GM18502 (cell line): ENCODE data around the gene MATK.
"Not testable (repeated sequence)": the region's sequence is repeated elsewhere in the genome, so short reads cannot be mapped to it uniquely, and the experiment has no call there.

Experiments
- ATAC-seq: cut with Tn5 transposase; IDR thresholded peaks from one replicate; pipeline ENCODE4 v1.9.1; 2021; ENCODE audit warnings: mild to moderate bottlenecking; ENCODE audit not compliant: unreplicated experiment, poor library complexity

Gene MATK

DNA sequence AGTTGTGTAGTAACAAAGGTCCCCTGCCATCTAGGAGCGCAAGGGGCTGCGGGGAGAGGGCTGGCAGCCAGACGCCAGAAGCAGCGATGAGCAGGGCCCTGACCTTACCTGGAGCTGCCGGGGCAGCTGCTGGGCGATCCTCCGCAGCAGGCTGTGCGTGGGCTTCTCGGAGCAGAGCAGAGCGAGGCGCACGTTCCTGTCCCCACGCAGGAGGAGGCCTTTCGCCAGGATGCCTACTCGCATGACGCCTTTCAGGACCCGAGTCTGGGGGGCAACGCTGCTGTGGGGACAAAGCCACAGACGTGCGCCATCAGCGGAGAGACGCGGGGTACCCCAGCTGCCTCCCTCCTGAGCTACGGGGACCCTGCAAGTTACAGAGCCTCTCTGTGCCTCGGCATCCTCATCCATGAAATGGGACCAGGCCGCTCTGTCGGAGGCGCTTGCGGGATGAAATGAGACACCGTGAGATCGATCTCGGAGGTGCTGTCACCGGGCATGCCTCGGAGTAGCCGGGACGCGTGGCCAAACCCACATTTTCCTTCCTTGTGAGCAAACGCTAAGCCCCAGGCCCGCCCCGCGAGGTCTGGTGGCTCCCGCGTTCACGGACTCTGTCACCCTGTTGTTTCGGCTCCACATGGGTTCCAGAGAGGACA lies 30.5 kb upstream of the MATK start:
- no peak for ATAC-seq

DNA sequence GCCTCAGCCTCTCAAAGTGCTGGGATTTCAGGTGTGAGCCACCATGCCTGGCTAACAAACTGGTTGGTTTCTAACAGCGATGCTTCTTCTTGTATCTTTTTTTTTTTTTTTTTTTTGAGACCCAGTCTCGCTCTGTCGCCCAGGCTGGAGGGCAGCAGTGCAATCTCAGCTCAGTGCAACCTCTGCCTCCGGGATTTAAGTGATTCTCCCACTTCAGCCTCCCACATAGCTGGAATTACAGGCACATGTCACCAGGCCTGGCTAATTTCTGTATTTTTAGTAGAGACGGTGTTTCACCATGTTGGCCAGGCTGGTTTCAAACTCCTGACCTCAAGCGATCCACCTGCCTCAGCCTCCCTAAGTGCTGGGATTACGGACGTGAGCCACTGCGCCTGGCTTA lies 30.0 kb upstream of the MATK start:
- ATAC-seq: not testable (repeated sequence)

DNA sequence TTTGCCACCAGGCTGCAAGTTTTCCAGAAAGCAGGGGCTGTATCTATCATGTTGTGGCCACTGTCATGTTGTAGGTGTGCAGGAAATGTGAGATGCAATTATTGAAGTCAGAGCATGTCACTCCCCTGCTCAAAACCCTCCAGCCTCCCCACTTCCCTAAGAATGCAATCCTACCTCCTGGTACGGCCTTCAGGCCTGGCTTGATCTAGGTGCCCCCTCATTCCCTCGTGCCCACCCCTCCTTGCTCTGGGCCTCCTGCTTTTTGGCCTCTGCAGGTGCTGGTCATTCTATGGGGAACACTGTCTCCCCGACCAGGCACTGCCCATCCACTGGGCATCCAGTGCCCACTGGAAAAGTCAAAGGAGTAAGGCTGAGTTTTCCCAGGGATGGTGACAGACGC lies 28.5 kb upstream of the MATK start:
- ATAC-seq: no peak

DNA sequence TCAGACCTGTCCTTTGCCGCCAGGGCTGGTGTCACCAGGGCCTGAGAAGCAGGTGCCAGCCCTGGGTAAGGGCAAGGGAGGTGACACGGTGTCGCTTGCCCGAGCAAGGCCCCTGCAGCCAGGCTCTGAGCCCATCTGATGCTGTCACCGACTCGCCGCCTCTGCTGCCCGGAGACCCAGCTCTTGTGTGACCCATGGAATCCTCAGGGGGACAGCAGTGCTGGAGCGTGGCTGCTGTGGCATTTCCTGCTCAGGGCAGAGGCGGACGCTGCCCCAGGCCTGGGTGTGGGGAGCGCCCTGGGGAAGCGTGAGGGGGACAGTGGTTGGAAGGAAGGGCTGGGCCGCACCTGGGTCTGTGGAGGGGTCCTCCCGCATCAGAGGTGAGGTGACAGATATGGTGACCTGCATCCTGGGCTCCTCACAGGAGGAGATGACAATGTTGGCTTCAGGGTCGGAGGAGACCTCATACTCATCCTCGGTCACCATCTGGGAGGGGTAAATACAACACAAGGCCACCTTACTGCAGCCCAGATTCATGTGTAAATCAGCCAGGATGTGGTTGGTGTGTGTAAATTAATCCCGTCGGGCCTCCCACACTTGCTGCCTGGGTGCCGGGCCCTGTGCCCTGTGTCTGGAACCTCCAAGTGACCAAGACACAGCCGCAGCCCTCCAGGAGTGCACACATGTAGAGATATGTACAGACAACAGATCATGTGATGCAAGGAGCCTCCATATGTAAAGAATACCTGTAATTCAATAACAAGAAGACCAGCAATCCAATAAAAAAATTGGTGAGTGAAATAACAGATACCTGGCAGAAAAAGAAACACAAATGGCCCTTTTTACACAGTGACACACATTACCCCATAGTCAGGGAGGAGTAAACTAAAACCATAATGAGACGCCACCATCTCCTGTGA lies 27.6 kb upstream of the MATK start:
- no peak for ATAC-seq

DNA sequence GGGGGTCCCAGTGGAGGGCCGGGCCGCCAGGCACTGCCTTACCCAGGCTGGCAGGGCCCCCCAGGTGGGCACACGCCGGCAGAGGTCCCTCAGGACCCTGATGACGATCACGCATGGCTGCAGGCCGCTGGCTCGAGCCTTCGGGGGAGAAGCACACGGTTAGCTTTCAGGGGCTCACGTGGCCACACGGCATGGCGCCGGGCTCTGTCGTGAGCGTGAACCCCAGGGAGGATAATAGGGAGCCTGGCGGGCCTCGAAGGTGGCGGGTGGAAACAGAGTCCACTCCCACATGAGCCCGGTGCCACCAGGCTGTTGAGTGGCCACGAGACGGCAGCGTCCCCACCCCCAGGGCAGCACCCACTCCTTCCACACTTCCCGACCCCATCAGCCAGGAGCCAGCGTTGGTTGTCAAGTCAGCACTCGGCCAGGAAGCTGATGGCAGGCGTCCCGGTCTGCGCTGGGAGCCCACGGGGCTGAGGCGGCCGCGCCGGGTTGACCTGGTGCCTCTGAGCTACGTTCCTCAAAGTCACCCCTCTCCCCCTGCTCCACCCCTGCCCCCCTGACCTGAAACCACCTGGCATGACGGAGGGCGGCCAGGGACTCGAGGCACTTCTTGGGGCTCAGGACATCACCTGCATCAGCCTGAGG lies 24.7 kb upstream of the MATK start:
- ATAC-seq: no peak

DNA sequence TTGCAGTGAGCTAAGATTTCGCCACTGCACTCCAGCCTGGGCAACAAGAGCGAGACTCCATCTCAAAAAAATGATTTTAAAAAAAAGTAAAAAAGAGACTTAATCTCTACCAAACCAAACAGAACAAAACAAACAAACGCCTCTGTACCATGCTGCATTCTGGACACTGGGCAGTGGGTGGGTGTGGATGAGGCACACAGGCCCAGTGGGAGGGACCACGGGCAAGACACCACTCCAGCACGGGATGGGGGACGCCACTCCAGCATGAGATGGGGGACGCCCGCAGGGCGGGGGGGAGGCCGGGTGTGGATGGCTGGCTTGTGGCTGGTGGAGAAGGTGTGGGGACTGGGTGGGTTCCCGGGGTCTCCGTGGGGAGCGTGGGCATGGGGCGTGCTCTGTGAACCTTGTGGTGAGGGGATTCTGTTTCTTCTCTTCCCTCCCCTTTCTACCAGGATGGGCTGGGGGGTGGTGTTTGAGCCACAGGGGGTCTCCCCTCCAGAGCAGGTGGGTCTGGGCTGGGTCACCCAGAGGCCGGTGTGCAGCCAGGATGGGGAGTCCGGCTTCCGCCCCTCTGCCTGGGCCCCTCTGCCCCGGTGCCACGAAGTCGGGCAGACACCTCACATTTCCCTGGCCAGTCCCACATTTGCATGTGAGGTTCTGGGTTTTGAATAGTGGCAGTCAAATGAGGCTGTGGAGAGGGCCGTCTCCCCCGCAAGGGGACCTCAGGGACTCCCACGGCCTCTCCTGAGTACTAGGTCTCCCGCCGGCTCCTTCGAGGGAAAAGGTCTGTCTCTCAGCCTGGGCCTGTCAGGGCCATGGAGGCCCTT lies 23.9 kb upstream of the MATK start:
- no peak for ATAC-seq

DNA sequence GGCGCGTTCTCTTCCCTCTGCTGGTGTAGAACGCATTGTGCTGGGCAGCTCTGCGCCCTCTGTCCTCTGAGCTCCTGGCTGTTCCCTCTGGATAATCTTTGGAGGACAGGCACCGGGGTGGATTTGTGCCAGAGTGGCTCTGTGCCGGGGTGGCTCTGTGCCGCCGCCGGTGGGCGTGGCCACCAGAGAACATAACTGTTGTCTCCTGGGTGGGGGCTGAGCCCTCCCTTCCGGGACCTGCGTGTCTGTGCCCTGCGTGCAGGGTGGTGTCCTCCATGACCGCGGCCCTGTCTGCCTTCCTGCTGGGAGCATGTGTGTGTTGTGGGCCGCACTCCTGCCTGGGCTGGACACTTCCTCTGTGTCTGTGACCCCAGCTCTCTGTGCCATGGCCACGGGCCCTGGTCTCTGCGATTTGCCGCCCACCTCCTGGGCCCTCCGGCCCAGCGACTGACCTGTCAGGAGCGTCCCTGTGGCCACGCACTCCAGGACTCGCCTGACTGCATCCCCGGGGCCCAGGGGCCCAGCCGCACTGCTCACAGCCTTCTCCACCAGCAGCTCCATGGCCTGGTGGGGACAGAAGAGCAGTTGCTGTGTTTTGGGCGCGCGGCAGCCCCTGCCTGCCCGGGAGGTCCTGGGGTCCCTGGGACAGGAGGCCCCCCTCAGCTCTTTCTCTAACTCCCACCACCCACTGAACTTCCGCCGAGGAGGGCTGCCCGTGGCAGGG lies 22.4 kb upstream of the MATK start:
- ATAC-seq: no peak

DNA sequence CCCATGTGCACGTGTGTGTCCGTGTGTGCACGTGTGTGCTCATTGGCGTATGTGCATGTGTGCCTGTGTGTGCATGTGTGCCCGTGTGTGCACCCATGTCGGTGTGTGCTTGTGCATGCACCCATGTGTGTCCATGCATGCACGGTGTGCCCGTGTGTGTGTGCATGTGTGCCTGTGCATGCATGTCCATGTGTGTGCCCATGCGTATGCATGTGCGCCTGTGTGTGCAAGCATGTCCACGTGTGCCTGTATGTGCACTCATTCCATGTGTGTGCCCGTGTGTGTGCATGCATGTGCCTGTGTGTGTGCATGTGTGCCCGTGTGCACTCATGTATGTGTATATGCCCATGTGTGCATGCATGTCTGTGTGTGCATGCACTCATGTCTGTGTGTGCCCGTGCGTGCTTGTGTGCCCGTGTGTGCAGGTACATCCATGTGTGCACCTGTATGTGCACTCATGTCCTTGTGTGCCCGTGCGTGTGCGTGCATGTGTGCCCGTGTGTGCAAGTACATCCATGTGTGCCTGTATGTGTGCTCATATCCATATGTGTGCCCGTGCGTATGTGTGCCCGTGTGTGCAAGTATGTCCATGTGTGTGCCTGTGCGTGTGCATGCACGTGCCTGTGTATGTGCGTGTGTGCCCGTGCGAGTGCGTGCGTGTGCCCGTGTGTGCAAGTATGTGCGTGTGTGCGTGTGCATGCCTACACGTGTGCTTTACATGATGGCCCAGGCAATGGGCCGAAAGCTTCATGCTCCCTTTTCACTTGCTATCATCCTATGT lies 21.6 kb upstream of the MATK start:
- no peak for ATAC-seq

DNA sequence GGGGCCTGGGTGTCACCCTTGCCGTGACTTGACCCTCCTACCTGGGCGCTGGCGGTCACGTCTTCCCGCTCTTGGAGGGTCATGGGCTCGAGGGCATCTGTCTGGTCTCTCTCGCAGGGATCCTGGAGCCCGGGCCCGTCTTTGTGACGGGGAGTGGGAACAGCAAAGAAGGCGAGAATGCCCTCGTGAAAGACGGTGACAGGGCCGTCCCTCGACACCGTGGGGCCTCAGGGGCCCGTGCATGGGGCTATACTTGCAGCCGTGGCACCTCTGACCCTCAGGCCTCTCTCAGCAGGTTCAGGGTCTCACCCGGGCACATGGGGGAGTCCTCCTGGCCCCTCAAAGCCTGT lies 20.9 kb upstream of the MATK start:
- no peak for ATAC-seq

DNA sequence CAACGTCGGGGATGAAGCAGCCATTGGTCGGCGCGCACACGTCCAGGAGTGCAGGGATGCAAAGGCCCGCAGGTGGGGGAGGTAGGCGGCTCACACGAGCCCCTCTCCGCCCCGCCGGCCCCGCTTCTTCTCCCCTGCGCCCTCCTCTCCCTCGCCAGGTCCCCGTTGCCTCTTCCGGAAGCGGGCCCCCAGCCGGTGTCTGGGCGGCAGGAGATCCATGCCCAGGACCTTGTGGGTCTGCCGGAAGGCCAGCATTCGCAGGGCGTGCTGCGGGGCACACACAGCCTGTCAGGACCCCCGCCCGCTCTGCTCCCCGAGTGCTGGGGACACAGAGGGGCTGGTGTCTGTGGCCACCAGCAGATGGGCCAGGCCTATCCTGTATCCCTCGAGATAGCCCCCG lies 19.7 kb upstream of the MATK start:
- no peak for ATAC-seq

DNA sequence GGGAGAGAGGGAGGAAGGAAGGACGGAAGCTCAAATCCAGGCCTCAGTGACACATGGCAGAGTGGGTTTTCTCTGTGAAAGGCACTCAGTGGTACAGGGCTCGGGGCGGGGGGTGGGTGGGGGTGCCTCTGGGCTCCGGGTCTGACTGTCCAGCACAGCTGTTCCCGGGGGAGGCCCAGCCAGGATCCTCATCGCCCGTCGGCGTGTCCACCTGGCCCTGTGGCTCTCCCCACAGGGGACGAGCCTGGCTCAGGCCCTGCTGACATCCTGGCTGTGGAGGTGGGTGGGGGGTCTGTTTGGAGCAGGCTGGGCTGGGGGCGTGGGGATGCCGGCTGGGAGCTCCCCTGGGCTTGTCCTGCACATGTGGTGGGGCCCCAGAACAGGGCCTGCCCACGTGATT lies 18.2 kb upstream of the MATK start:
- ATAC-seq: no peak

DNA sequence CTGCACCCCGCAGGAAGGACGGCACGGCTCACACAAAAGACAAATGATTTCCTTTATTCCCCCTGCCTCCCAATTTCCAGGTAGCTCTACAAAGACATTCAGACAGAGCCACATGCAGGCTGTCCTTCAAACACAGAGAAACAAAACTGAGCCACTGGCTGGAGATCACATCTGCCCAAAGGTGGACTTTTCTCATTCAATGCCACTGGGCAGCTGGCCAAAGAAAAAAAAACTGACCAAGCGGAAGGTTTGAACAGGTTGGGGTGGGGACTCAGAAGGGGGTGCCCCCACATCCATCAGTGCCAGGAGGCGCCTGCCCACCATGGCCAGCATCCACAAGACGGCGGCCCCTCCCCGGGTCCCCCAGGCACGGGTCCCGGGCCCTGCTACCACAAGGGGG lies 17.8 kb upstream of the MATK start:
- no peak for ATAC-seq

DNA sequence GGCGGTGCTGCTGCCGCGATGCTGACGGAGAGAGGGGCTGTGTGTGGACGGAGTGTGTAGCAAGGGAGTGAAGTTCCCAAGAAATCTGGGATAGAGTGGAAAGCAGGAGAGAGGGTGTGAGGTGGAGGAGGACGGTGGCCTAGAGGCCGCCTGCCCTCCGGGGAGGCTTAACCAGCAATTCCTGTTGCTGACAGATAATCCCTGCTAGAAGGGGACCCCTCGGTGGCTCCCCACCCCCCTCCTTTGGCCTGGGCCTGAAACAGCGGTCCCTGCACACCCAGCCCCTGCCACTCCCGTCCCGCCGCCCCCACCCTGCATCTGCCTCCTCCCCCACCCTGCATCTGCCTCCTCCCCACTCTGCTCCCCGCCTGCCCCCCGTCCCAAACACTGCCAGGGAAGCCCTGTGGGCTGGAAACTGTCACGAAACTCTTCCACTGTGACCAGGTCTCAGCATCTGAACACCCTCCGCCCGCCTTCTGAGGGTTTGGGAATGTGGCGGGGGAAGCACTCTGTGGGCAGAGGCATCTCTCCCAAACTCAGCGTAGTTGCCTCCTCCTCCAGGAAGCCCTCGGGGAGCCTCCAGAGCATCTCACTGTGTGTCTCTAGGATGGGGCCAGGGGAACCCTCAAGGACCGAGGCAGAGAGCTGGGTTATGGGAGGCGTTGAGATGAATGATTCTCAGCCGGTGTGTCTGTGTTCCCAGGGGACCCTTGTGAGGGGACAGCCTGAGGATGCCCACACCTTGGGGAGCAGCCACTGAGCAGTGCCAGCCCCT lies 17.1 kb upstream of the MATK start:
- ATAC-seq: no peak

DNA sequence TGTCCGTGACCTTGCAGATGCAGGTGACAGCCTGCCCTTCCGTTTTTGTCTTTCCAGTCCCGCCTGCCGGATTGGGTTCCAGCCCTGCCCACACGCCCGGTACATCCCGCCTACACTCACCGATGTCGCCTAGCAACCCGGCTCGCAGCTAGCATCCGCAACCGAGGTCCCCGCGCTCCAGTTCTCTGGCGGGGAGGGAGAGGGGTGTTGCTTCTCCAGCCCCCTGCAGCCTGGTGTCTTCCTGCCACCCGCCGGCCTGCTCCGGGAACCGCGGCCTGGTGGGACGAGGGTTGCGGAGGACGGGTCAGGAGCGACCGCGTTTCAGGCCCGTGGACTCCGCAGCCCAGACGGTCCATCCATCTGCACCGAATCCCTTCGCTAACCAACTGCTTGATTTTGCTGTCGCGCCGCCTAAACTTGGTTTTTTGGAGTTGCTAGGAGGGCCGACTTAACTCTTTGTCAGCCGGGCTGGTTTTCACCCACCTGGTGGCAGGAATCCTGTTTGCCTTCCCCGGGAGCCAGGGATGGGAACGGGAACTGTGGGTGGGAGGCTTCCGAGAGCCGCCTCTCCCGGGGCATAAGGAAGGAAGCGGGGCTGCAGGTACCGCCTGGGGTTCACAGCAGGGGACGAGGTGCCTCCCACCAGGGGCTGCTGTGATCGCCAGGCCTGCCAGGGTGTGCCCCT lies 15.4 kb upstream of the MATK start:
- ATAC-seq: no peak

DNA sequence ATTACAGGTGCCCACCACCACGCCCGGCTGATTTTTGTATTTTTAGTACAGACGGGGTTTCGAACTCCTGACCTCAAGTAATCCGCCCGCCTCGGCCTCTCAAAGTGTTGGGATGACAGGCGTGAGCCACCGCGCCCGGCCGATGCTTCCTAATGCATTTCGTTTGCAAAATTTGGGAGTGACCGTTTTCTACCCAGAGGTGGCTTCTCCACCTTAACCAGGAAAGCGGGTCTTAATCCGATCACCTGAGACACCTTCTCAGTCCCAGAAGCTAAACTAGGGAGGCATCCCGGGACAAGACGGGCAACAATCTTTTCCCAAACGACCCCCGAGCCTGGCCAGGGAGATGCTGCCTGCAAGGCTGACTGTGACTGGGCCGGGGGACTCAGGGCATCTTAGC lies 14.8 kb upstream of the MATK start:
- ATAC-seq: no peak

DNA sequence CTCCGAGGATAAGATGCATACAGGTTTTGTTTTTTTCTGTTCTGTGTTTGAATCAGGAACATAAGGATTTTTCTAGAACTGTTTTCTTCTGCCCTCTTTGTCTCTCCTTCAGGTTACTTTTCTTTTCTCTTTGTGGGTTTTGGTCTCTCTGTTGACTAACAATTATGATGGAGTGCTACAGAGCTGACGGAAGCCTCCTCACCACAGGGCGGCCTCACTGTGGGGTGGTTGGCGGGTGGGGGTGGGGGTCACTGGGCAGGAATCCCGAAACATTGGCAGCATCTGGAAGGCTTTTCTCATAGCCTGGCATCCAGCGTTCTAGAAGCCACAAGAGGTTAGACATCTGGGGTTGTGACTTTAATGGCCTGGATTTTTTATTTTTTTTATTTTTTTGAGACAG lies 12.0 kb upstream of the MATK start:
- ATAC-seq: no peak

DNA sequence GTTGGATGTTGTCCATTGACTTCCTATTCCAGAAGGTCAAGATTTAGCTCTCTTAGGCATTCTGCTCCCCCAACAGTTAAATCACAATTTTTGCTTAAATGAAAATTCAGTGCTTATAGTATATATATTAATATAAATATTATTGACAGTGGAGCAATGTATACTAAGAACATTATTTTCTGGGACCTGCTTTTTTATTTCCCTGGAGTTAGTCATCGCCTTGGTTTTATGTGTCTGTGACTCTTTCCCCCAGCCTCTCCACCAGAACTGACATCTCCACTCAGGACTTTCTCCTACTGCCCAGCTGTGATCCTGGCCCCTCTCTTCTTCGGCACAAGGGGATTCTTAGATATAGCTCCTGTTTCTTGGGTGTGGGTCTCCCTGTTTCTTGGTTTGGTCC lies 10.2 kb upstream of the MATK start:
- no peak for ATAC-seq

DNA sequence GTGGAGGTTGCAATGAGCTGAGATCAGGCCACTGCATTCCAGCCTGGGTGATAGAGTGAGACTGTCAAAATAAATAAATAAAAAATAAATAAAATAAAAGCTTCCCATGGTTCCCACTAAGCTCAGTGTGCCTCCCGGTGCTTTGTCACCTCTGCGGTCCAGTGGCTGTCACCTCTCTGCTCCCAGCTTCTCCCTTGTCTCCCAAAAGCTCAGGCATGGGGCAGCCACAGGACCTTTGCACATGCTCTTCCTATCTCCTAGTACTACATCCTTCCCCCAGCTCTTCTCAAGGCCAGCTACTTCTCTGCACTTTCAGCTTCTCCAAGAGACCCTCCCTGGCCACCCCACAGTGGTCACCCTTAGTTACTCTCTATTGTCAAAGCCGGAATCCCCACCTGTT lies 7.6 kb upstream of the MATK start:
- ATAC-seq: no peak
